ENCODE data around the gene HSD11B1.
A peak's percentile ranks its signal among the peaks of the same experiment; 100 is the strongest.

HSD11B1 gene

DNA sequence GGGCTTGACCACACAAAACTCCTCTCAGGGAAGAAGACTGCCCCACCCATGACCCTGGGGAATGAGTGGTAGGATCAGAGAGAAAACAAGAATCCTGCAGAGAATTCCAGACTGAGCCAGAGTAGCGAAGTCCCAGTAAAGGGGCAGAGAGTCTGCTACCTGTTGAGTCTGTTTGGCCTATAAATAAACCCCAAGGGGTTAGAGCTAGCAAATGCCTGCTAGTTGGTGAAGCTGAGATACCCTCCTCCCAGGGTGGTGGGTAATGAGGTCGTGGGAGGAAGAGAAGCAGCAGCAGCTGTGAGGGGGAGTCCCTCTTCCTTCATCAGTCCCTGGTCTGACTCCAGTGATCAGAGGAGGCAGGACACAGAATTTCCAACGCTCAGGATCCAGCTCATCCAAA lies 53.8 kb downstream of the HSD11B1 start:
- DNase-seq, result no peak

GRCh38 chr1:209759829-209760359 lies 55.2 kb downstream of the HSD11B1 start:
- DNase-seq, result no peak

- DNase-seq, result no peak
Measured at GRCh38 chr1:209761011-209761635, 56.5 kb downstream of the HSD11B1 start.

DNA sequence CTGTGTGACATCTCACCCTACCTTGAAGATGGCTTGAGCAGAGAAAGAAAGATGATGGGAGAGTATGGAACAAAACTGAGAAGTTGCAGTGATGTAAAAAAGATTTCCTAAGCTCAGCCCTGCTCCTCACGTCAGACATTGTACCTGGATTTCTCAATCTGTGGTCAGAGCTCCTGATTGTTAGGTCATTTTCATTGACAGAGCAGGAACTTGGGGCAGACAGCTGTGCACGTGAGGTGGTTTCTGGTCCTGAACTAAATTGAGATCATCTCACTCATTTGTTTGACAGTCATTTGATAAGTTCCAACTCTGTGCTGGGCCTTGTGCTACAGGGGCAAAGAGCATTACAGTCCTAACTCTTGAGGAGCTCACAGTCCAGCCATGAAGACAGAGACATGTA lies 61.4 kb downstream of the HSD11B1 start:
- DNase-seq, result no peak

DNA sequence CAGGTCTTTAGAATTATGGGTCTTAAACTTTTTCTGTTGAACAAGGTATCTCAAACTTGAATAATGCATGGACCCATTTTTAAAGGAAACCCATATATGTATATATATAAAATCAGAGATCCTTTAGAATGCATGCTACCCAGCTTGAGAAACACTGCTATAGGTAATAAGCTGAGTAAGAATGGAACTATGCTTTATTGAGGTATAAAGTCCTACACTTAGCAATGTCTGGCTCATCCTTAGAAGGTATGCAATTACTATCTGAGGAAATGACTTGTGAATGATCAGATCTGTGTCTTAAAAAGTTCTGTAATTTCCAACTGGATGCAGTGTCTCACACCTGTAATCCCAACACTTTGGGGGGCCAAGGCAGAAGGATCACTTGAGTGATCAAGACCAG lies 62.5 kb downstream of the HSD11B1 start:
- DNase-seq, result no peak

GRCh38 chr1:209767706-209768105 lies 63.1 kb downstream of the HSD11B1 start:
- no peak for DNase-seq

- peak; percentile 75 for DNase-seq
Measured at GRCh38 chr1:209768354-209768774, 63.7 kb downstream of the HSD11B1 start.

DNA sequence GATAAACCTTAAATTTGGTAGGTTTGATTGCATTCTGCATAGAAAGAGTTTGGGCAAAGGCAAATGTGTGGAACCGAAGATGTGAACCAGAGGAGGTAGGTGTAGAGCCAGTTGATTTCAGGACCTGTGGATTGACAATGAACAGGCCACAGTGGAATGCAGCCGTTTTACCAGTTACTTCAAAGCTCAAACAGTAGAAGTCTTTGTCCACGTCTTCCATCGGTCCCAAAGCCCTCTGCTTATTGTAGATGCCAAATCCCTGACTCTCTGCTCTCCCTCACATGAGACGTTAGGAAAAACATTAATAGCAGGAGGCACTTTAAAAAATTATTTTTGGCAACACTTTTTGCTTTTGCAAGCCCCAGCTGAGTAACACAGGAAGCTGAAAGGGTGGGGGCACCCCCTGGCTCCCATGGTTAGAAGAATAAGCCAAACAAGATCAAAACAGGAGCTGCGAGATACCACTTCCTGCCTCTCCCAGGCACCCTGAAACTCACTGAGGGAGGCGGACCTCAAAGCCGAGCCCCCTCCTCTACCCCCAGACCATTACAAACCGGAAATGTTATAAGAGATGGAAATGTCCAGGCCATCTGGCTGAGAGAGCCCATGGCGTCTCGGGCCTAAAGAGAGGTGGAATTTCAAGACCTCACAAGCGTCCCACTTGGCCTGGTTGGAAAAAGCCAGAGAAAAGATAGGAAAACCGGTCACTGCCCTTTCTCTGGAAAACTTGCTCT lies 64.7 kb downstream of the HSD11B1 start:
- DNase-seq, result peak; percentile 63

- DNase-seq, result no peak
Measured at GRCh38 chr1:209769971-209770370, 65.3 kb downstream of the HSD11B1 start.

- DNase-seq, result no peak
Measured at GRCh38 chr1:209770636-209771415, 66.2 kb downstream of the HSD11B1 start.

GRCh38 chr1:209772126-209772525 lies 67.5 kb downstream of the HSD11B1 start:
- DNase-seq, result no peak

DNA sequence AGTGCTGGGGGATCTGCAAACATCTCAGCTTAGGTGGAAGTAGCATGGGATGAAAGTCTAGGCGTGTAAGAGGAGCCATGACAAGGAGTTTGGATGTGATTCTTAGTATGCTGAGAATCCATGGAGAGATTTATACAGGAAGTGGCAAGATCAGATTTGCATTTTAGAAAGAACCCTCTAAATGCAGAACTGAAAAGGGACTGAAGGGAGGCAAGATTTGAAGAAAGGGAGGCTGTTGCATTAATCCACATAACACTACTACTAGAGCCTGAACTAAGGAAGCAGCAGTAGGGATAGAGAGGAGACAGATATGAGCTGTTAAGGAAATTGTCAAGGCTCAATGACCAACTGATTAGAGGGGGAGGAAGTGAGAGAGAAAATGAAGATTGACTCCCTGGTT lies 69.9 kb downstream of the HSD11B1 start:
- DNase-seq, result no peak

GRCh38 chr1:209775678-209776077 lies 71.0 kb downstream of the HSD11B1 start:
- no peak for DNase-seq

DNA sequence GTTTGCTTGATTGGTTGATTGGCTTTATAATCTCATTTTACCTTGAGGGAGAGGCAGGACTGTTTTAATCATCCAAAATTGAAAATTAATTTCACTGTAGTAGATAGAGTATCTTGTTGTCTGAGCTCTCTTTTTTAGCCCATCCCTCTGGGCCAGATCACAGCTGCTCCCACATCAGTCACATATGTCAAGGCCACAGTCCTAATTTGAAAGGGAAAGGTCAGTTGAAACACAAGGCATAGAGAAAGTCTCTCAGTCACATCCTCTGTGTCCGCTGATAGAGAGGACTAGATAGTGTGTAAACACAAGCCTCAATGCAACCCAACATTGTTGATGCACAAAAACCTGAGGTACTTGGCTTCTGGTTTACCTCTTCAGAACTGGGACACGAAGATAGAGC lies 72.9 kb downstream of the HSD11B1 start:
- DNase-seq, result no peak

DNA sequence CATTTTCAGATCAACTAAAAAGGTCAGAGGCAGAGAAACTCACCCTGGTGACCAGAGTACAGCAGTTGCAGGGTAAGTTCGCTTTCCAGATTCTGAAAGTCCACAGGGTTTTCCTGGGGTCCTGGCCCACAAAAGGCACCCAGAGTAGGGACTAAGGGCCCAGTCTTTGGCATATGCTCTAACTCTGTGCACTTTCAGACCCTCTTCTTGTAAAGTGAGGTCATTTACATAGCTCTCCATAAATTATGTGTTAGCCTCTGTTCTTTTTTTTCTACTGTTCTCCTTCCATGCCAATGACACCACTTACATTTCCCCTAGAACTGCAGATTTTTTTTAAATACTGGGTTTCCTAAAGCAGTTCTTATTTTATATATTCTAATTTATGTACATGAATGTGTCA lies 73.5 kb downstream of the HSD11B1 start:
- DNase-seq, result no peak

DNA sequence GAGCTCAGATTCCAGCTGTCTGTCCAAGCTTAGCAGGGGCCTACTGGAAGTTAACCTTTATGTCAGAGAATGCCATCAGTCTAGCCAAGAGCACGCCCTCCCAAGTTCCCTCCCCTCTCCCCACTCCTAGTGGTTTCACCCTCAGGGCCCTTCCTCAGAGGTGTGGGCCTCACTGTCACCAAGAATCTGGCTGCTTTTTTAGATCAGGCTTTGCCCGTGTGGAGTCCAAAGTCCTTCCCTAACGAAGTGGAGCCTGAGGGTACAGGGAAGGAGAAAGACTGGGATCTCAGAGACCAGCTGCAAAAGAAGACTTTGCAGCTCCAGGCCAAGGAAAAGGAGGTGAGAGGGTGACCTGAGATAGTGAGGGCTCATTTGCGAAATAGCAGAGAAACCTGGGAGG lies 75.6 kb downstream of the HSD11B1 start:
- no peak for DNase-seq

DNA sequence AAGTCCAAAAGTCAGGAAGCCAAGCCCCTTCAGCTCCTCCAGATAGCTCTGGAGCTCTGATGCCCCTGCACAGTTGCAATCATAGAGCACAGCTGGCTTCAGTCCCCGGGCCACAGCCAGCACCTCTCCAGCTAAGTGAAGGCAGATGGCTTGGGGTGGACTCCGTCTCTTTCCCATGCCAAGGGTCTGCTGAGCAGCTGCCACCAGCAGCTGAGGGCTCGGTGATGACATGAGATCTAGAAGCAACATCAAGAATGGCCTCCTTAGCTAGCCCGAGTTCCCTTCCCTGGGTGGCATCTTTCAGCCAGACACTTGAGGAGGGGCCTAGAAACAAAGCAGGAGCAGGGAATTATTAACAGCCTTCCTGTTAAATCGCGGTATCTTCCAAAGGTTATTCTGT lies 78.7 kb downstream of the HSD11B1 start:
- DNase-seq, result no peak
